GM15510 (cell line): ENCODE measurements around the gene IQCE.

Source experiments
- POLR2A ChIP-seq: IDR thresholded peaks from 3 replicates; pipeline ENCODE4 v1.6.1; 2011; ENCODE audit warnings: borderline replicate concordance; ENCODE audit not compliant: insufficient read length; ENCODE audit errors: extremely low read depth

IQCE gene

GRCh38 chr7:2610898-2611297 lies 52.1 kb downstream of the IQCE start:
- TF ChIP-seq POLR2A: no peak

- no peak for TF ChIP-seq POLR2A
These were observed 52.6 kb downstream of the IQCE start for GRCh38 chr7:2611401-2611800.

- TF ChIP-seq POLR2A: no peak
These were observed 53.1 kb downstream of the IQCE start for GRCh38 chr7:2611922-2612321.

GRCh38 chr7:2612445-2613097 lies 53.8 kb downstream of the IQCE start:
- TF ChIP-seq POLR2A: no peak

- TF ChIP-seq POLR2A: no peak
These were observed 54.5 kb downstream of the IQCE start for GRCh38 chr7:2613098-2613930.

- TF ChIP-seq POLR2A: no peak
These were observed 55.3 kb downstream of the IQCE start for GRCh38 chr7:2613931-2614600.

- TF ChIP-seq POLR2A: no peak
These were observed 56.0 kb downstream of the IQCE start for GRCh38 chr7:2614631-2615330.

- no peak for TF ChIP-seq POLR2A
These were observed 57.9 kb downstream of the IQCE start for GRCh38 chr7:2616387-2617324.

GRCh38 chr7:2617325-2617905 lies 58.6 kb downstream of the IQCE start:
- no peak for TF ChIP-seq POLR2A

- no peak for TF ChIP-seq POLR2A
These were observed 60.3 kb downstream of the IQCE start for GRCh38 chr7:2619116-2619515.

- TF ChIP-seq POLR2A: no peak
These were observed 62.5 kb downstream of the IQCE start for GRCh38 chr7:2621061-2621828.

- TF ChIP-seq POLR2A: no peak
These were observed 63.3 kb downstream of the IQCE start for GRCh38 chr7:2621948-2622640.
